Activated effector memory CD4-positive, alpha-beta T cell treated with anti-CD3 and anti-CD28 coated beads, Interleukin-2, amount 50 U/mL, for 16 hours (primary cell): ENCODE measurements around the gene KIDINS220.

Source experiments
- DNase-seq: peaks from one replicate; pipeline ENCODE4 v3.0.0-alpha.2; 2020

KIDINS220 gene

GRCh38 chr2:8802741-8803140 lies 34.7 kb downstream of the KIDINS220 start:
- no peak for DNase-seq

- no peak for DNase-seq
These were observed 36.6 kb downstream of the KIDINS220 start for GRCh38 chr2:8800821-8801220.

GRCh38 chr2:8800218-8800617 lies 37.2 kb downstream of the KIDINS220 start:
- no peak for DNase-seq

DNA sequence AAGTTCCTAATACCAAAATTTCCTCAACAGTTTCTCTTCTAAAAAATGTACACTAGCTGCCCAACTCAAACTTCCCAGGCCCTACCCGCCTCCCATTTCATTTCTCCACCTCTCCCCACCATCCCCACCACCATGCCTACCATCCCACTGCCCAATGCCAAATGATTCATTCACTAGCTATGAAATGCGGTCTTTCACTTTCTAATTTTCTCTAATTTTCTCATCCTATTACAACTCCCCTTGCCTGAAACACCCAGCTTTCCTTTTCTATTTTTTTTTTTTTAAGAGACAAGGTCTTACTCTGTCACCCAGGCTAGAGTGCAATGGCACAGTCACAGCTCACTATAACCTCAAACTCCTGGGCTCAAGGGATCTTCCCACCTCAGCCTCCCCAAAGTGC lies 38.4 kb downstream of the KIDINS220 start:
- no peak for DNase-seq

DNA sequence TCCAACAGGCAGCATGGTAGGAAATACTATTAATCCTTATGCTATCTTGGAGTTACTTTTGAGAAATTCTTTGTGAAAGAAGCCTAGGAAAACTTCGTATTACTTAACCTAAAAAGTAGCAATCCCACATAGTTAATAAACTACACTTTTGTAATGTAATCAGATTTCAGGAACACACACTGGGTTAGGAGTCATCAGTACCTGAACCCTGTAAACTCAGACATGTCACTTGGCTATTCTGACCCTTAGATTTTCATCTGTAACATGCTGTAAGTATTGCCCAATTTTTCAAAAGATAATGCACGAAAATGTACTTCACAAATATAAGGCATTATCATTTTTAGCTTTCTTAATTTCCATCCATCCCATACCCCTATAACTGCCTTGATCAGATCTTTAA lies 39.0 kb downstream of the KIDINS220 start:
- DNase-seq, result no peak

DNA sequence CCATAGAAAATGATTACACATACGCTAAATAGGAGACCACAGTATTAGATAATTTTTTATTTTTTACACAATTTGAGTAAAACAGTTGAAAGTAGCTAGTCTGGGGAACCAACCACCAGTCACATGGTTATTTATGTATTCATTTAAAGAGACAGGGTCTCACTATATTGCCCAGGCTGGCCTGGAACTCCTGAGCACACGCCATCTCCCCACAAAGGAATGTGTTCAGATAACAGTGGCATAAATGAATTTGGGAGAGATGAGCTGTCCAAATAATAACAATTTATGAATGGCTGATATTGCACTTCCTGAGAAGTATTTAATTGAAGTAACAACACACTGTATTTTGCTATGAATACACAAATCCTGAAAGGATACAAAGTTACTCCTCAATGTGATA lies 39.7 kb downstream of the KIDINS220 start:
- no peak for DNase-seq

DNA sequence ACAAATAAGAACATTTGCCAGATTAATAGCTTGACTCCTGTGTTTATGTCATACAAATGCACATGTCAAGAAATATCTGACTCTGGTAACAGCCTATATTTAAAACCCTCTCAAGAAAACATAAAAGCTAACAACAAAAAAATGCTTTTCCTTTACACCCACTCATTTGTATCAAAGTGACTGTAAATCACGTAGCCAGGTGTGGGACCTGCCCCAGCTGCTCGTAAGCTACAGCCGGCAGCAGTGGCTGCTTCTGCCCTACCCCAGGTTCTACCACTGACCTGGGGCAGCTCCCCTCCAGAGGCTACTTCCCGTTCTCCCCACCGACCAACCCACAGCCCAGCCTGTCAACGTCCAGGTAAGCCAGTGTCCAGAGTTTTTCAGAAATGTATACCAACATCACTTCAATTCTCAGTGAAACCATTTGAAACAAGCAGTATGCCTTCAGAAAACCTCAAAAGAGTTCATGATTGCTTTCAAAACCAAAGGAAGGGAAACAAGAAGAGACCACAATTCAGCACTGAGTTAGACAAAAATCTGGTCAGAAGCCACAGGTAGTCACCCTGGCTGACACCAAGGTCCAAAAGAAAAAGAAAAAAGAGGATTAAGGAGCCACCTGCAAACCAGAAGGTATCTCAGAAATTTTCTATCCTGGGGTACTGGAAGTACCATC lies 40.4 kb downstream of the KIDINS220 start:
- no peak for DNase-seq

- no peak for DNase-seq
These were observed 41.0 kb downstream of the KIDINS220 start for GRCh38 chr2:8796315-8796848.

DNA sequence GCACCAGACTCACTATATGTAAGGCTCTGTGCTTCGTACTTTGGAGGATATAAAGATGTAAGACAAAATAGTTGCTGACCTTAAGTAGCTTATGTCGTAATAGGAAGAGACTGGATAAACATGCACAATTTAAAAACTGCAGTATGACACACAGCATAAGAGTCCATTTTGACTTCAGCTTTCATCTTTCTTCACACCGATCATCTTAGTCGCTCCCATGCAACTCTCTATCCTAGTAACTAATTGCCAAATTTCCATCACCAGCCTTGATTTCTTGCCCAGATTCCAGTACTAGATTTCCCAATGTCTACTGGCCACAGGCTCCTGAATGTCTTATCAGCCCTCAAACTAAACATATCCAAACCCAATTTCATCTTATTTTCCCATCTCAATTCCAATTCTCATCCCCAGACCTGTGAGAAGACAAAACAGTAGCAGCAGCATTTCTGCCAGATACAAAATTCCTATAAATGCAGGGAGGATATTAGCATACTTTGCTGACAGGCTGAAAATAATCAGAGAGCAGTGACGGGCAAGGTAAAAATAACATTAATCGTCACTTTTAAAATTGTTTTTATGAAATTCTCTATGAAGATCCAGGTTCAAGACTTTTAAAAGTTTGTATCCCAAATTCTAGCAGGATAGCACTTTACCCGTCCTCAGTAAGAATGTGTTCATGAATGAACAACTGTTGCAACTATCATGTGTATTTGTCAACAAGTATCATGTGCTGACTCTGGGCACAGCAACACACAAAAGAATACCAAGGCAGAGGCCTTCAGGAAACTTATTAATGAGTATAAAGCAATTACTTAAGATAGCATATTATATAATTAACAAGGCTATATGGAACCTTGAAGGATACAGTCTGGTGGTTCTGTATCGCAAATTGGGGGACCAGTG lies 42.2 kb downstream of the KIDINS220 start:
- no peak for DNase-seq

GRCh38 chr2:8790739-8791162 lies 46.7 kb downstream of the KIDINS220 start:
- no peak for DNase-seq

GRCh38 chr2:8786463-8786862 lies 51.0 kb downstream of the KIDINS220 start:
- DNase-seq, result no peak

DNA sequence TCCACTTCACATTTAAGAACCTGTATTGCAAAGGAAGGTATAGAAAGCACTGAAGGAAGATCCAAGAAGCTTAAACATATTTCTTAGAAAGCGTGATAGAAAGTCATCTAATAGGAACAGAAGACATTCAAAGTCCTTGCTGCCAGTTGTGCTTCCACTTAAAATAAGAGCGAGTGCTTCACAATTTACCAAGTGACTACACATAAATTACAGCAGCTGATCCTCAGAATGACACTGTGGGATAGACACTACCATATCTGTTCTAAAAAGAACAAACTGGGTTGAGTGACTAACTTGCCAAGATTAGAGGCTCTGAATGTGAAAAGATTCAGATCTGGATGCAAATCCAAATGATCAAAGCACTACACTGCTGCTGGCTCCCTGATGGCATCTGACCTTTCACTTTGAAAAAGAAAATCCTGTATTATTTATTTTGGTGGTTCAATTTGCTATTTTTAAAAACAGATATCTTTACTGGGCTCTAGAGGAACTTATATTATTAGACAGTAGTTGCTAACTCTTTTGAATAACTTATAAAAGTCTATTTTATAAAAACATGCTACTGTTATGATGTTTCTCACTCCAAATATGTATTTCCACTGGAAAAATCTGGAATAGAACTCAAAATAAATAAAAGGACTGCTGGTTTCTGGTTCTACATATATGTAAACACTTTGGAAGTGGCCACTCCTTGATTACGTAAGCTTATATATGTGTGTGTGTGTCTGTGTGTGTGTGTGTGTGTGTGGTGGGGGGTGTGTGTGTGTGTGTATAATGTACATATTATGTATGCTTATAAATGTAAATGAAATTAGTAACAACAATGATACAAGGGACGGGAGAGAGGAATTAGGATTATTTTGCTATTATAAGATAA lies 57.4 kb downstream of the KIDINS220 start:
- no peak for DNase-seq

- DNase-seq, result no peak
These were observed 63.0 kb downstream of the KIDINS220 start for GRCh38 chr2:8774371-8774770.

GRCh38 chr2:8767324-8767723 lies 70.1 kb downstream of the KIDINS220 start:
- DNase-seq, result no peak

DNA sequence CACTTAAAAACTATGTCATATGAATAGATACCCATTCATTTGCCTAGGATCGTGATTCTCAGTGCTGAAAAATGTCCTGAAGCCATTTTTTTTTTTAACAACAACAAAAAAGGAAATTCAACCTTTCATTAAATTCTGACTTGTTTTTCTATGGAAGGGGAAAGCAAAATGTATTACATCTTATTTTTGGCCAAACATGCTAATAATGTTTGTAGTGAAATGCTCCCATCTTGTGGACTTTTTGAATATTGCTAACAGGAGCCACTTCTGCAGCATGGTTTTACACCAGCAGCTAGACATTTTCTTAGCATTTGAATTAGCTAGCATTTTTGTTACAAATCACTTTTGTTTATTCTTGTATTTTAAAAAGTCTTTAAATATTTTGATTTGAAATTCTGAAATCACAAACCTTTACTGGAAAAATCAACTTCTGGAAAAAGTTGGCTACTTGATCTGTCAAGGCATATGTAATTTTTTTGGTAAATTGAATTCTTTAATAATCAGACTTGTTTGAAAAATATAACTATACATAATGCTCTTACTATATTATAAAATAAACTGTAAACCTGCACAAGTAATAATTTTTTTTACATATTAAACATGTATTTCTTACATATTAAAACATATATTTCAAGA lies 75.8 kb downstream of the KIDINS220 start:
- no peak for DNase-seq

- no peak for DNase-seq
These were observed 80.7 kb downstream of the KIDINS220 start for GRCh38 chr2:8756716-8757115.

GRCh38 chr2:8756230-8756629 lies 81.2 kb downstream of the KIDINS220 start:
- no peak for DNase-seq

DNA sequence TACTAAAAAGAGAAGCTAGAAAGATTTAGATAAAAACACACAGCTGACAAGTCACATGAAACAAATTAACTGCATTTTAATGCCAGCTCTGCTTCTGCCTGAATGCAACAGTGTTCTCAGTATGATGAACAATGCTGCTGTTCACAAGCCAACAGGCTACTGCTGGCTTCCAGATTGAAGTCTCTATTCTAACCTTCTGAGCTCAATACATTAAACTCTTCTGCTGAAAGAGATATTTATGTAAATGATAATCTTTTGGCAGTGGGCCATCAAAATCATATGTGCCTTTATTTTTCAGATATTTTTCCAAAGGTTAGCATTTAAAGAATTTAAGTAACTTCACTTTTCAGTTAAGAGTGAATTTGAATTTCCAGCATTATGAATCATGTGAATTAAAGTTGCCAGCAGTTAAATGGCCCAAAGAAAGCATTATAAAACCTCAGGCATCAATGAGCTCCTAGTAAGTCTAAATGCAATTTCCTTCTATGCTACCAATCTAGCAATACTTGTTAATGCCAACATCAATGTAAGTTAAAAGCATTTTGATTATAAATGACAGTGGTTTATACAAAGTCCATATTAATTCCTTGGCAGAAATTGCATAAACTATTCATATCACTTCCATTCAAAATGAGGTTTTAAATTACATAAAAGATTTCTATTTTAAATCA lies 83.2 kb downstream of the KIDINS220 start:
- no peak for DNase-seq

GRCh38 chr2:8753609-8754008 lies 83.8 kb downstream of the KIDINS220 start:
- DNase-seq, result no peak

DNA sequence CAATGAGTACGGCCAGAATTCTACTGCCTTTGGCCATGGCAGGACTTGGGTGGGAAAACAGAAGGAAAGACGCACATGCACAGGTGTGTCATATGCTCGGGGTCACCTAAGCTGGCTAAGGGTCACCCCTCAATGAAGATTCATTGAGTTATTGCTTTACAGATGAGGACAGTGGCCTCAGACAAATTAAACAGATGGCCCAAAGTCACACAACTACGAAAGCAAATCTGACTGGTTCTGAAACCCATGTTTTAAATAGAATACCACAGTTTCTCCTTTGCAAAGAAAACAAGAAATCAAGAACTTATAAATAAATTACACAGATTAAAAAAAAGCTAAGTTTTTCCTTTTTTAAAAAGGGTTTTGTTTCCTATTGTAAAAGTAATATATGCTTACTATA lies 85.0 kb downstream of the KIDINS220 start:
- DNase-seq, result no peak

- DNase-seq, result no peak
These were observed 87.2 kb downstream of the KIDINS220 start for GRCh38 chr2:8750221-8750620.

- DNase-seq, result no peak
These were observed 94.2 kb downstream of the KIDINS220 start for GRCh38 chr2:8743261-8743660.
